Measurements from ENCODE around the gene MEGF11.
"Not testable (repeated sequence)": the region's sequence is repeated elsewhere in the genome, so short reads cannot be mapped to it uniquely, and the experiment has no call there.

Gene MEGF11

GRCh38 chr15:66014022-66014421 is 239.5 kb downstream of the MEGF11 start:
- no peak overlapping the region for H3K27ac ChIP-seq (ENCODE audit: low read length)

GRCh38 chr15:66008940-66009562 is 244.5 kb downstream of the MEGF11 start:
- Histone ChIP-seq H3K9me3 (ENCODE audit: control insufficient read depth, low read depth, low read length) (no peaks in the 10 kb centered on the region), H3K9ac (ENCODE audit: low read length) (no peak overlapping the region), H3K4me3 (ENCODE audit: low read length) (no peak overlapping the region), H3K27ac (ENCODE audit: low read length) (no peak overlapping the region), H3K4me1 (ENCODE audit: control insufficient read depth, low read depth, low read length) (no peaks in the 10 kb centered on the region), H3K36me3 (ENCODE audit: control insufficient read depth, low read depth, low read length) (no peaks in the 10 kb centered on the region), H3K27me3 (ENCODE audit: control insufficient read depth, insufficient read depth, low read length) (no peaks in the 10 kb centered on the region)

More at GRCh38 chr15:66014022-66014421, 239.5 kb downstream of the MEGF11 start:
- Histone ChIP-seq H3K9me3 (ENCODE audit: control insufficient read depth, low read depth, low read length) (no peaks in the 10 kb centered on the region), H3K36me3 (ENCODE audit: control insufficient read depth, low read depth, low read length) (no peaks in the 10 kb centered on the region), H3K27me3 (ENCODE audit: control insufficient read depth, insufficient read depth, low read length) (no peaks in the 10 kb centered on the region), H3K4me1 (ENCODE audit: control insufficient read depth, low read depth, low read length) (peaks cover 5% of the 10 kb centered on the region), H3K9ac (ENCODE audit: low read length) (no peak overlapping the region), H3K4me3 (ENCODE audit: low read length) (no peak overlapping the region)

- no peaks in the 10 kb centered on the region for H3K4me1 ChIP-seq (ENCODE audit: control insufficient read depth, low read depth, low read length)
- no peak overlapping the region for H3K27ac ChIP-seq (ENCODE audit: low read length)
- H3K9ac ChIP-seq (ENCODE audit: low read length) = no peak overlapping the region
- no peak overlapping the region for H3K4me3 ChIP-seq (ENCODE audit: low read length)
- H3K36me3 ChIP-seq (ENCODE audit: control insufficient read depth, low read depth, low read length) = no peaks in the 10 kb centered on the region
- H3K27me3 ChIP-seq (ENCODE audit: control insufficient read depth, insufficient read depth, low read length) = no peaks in the 10 kb centered on the region
- H3K9me3 ChIP-seq (ENCODE audit: control insufficient read depth, low read depth, low read length) = no peaks in the 10 kb centered on the region
These were observed 245.8 kb downstream of the MEGF11 start for GRCh38 chr15:66007663-66008262.

- no peaks in the 10 kb centered on the region for H3K27me3 ChIP-seq (ENCODE audit: control insufficient read depth, insufficient read depth, low read length)
- no peaks in the 10 kb centered on the region for H3K36me3 ChIP-seq (ENCODE audit: control insufficient read depth, low read depth, low read length)
- no peak overlapping the region for H3K4me3 ChIP-seq (ENCODE audit: low read length)
- no peaks in the 10 kb centered on the region for H3K4me1 ChIP-seq (ENCODE audit: control insufficient read depth, low read depth, low read length)
- no peaks in the 10 kb centered on the region for H3K9me3 ChIP-seq (ENCODE audit: control insufficient read depth, low read depth, low read length)
- H3K9ac ChIP-seq (ENCODE audit: low read length) = no peak overlapping the region
- no peak overlapping the region for H3K27ac ChIP-seq (ENCODE audit: low read length)
These were observed 246.6 kb downstream of the MEGF11 start for GRCh38 chr15:66006986-66007385.

GRCh38 chr15:66004618-66005262 is 248.8 kb downstream of the MEGF11 start:
- Histone ChIP-seq H3K4me3 (ENCODE audit: low read length) (no peak overlapping the region), H3K27ac (ENCODE audit: low read length) (no peak overlapping the region), H3K36me3 (ENCODE audit: control insufficient read depth, low read depth, low read length) (no peaks in the 10 kb centered on the region), H3K27me3 (ENCODE audit: control insufficient read depth, insufficient read depth, low read length) (no peaks in the 10 kb centered on the region), H3K4me1 (ENCODE audit: control insufficient read depth, low read depth, low read length) (no peaks in the 10 kb centered on the region), H3K9me3 (ENCODE audit: control insufficient read depth, low read depth, low read length) (no peaks in the 10 kb centered on the region), H3K9ac (ENCODE audit: low read length) (no peak overlapping the region)

- not testable (repeated sequence) for H3K4me3 ChIP-seq (ENCODE audit: low read length); H3K27me3 ChIP-seq (ENCODE audit: control insufficient read depth, insufficient read depth, low read length); H3K36me3 ChIP-seq (ENCODE audit: control insufficient read depth, low read depth, low read length); H3K27ac ChIP-seq (ENCODE audit: low read length); H3K9ac ChIP-seq (ENCODE audit: low read length); H3K9me3 ChIP-seq (ENCODE audit: control insufficient read depth, low read depth, low read length); H3K4me1 ChIP-seq (ENCODE audit: control insufficient read depth, low read depth, low read length)
These were observed 250.4 kb downstream of the MEGF11 start for GRCh38 chr15:66003129-66003528.

- H3K9ac ChIP-seq (ENCODE audit: low read length) = no peak overlapping the region
- no peaks in the 10 kb centered on the region for H3K4me1 ChIP-seq (ENCODE audit: control insufficient read depth, low read depth, low read length)
- H3K27ac ChIP-seq (ENCODE audit: low read length) = no peak overlapping the region
- no peaks in the 10 kb centered on the region for H3K9me3 ChIP-seq (ENCODE audit: control insufficient read depth, low read depth, low read length)
- no peaks in the 10 kb centered on the region for H3K27me3 ChIP-seq (ENCODE audit: control insufficient read depth, insufficient read depth, low read length)
- no peak overlapping the region for H3K4me3 ChIP-seq (ENCODE audit: low read length)
- no peaks in the 10 kb centered on the region for H3K36me3 ChIP-seq (ENCODE audit: control insufficient read depth, low read depth, low read length)
These were observed 251.7 kb downstream of the MEGF11 start for GRCh38 chr15:66001717-66002426.

- no peak overlapping the region for H3K9ac ChIP-seq (ENCODE audit: low read length)
- no peak overlapping the region for H3K27ac ChIP-seq (ENCODE audit: low read length)
- no peaks in the 10 kb centered on the region for H3K27me3 ChIP-seq (ENCODE audit: control insufficient read depth, insufficient read depth, low read length)
- H3K9me3 ChIP-seq (ENCODE audit: control insufficient read depth, low read depth, low read length) = no peaks in the 10 kb centered on the region
- no peaks in the 10 kb centered on the region for H3K4me1 ChIP-seq (ENCODE audit: control insufficient read depth, low read depth, low read length)
- no peak overlapping the region for H3K4me3 ChIP-seq (ENCODE audit: low read length)
- no peaks in the 10 kb centered on the region for H3K36me3 ChIP-seq (ENCODE audit: control insufficient read depth, low read depth, low read length)
These were observed 252.5 kb downstream of the MEGF11 start for GRCh38 chr15:66001042-66001441.

GRCh38 chr15:65998486-65998885 is 255.1 kb downstream of the MEGF11 start:
- H3K27me3 ChIP-seq (ENCODE audit: control insufficient read depth, insufficient read depth, low read length) = no peaks in the 10 kb centered on the region

GRCh38 chr15:65996901-65997300 is 256.6 kb downstream of the MEGF11 start:
- Histone ChIP-seq H3K9me3 (ENCODE audit: control insufficient read depth, low read depth, low read length) (no peaks in the 10 kb centered on the region), H3K4me1 (ENCODE audit: control insufficient read depth, low read depth, low read length) (peaks cover 13% of the 10 kb centered on the region), H3K27me3 (ENCODE audit: control insufficient read depth, insufficient read depth, low read length) (no peaks in the 10 kb centered on the region), H3K27ac (ENCODE audit: low read length) (no peak overlapping the region), H3K4me3 (ENCODE audit: low read length) (no peak overlapping the region), H3K36me3 (ENCODE audit: control insufficient read depth, low read depth, low read length) (no peaks in the 10 kb centered on the region), H3K9ac (ENCODE audit: low read length) (no peak overlapping the region)

More at GRCh38 chr15:65998486-65998885, 255.1 kb downstream of the MEGF11 start:
- no peak overlapping the region for H3K9ac ChIP-seq (ENCODE audit: low read length)
- no peaks in the 10 kb centered on the region for H3K9me3 ChIP-seq (ENCODE audit: control insufficient read depth, low read depth, low read length)
- no peak overlapping the region for H3K4me3 ChIP-seq (ENCODE audit: low read length)
- H3K4me1 ChIP-seq (ENCODE audit: control insufficient read depth, low read depth, low read length) = no peaks in the 10 kb centered on the region
- H3K27ac ChIP-seq (ENCODE audit: low read length) = no peak overlapping the region
- H3K36me3 ChIP-seq (ENCODE audit: control insufficient read depth, low read depth, low read length) = no peaks in the 10 kb centered on the region

GRCh38 chr15:65994832-65995231 is 258.7 kb downstream of the MEGF11 start:
- Histone ChIP-seq H3K9me3 (ENCODE audit: control insufficient read depth, low read depth, low read length) (no peaks in the 10 kb centered on the region), H3K4me1 (ENCODE audit: control insufficient read depth, low read depth, low read length) (peaks cover 15% of the 10 kb centered on the region), H3K36me3 (ENCODE audit: control insufficient read depth, low read depth, low read length) (no peaks in the 10 kb centered on the region), H3K27me3 (ENCODE audit: control insufficient read depth, insufficient read depth, low read length) (no peaks in the 10 kb centered on the region), H3K27ac (ENCODE audit: low read length) (no peak overlapping the region), H3K4me3 (ENCODE audit: low read length) (no peak overlapping the region), H3K9ac (ENCODE audit: low read length) (no peak overlapping the region)

All from iPS-18a (cell line).